K562 (cell line): ENCODE data around the gene HERPUD2. TPM values are rescaled to one million over a fixed set of nuclear protein-coding genes. Genes with fewer than 3 reads are reported as not detected.
A peak's percentile ranks its signal among the peaks of the same experiment; 100 is the strongest.

ENCODE experiments used
- ATAC-seq: fragments of 200-7000 bp; cut with Tn5 transposase; 3 replicates; pipeline ENCODE4 v1.9.1; 2020; ENCODE audit warnings: moderate library complexity
- BruUV-seq: library from RNA; stranded (reverse); fragments of 400-500 nt; replicated peaks from 2 replicates; lab custom pipeline; 2021; lab: Mats Ljungman, UMichigan
- CTCF ChIA-PET: fragments of 300-600 bp; formaldehyde crosslinking; extraction: SDS; loops from one replicate; lab custom pipeline; 2021; ENCODE audit warnings: low intra/inter-chr PET ratio; lab: Yijun Ruan, JAX
- POLR2A ChIA-PET: fragments of 300-600, 350-650 bp; sonication (Branson Sonifier 250); formaldehyde crosslinking; extraction: SDS; loops from one replicate; lab custom pipeline; 2021; ENCODE audit warnings: antibody characterized with exemption, inconsistent platforms; lab: Yijun Ruan, JAX
- DNase-seq, 4 experiments: peaks; one replicate each; pipeline versions ENCODE4 v3.0.0 to v3.0.0-alpha.2; 2011 to 2018; ENCODE audit warnings: low spot score in 3 of 4, mixed read lengths in 3 of 4; ENCODE audit errors: extremely low read depth in 1 of 4
- FAIRE-seq: peaks from 2 replicates; lab custom pipeline; 2011; peaks lifted over from hg19 to GRCh38; lab: Jason Lieb, UNC
- H2AFZ ChIP-seq: 2 replicates; pipeline ENCODE4 v1.6.0; 2011; ENCODE audit warnings: low read depth, low read length, control low read depth, inconsistent platforms
- H3K27ac ChIP-seq: fragments of 200-600 bp; 3 replicates; pipeline ENCODE4 v1.8.0; 2011; ENCODE audit warnings: low read depth, mild to moderate bottlenecking, control low read depth, inconsistent platforms, low read length, moderate library complexity, mixed read lengths; ENCODE audit errors: extremely low read depth
- H3K27me3 ChIP-seq, 2 experiments: fragments of 300-600 bp in 1 of 2; 2 replicates in 1 of 2; 3 replicates in 1 of 2; pipeline versions ENCODE4 v1.6.0 to v1.8.0; 2011; ENCODE audit warnings: inconsistent platforms in 2 of 2, low read length in 2 of 2, mild to moderate bottlenecking in 1 of 2, mixed read lengths in 1 of 2, moderate library complexity in 1 of 2; ENCODE audit not compliant: control insufficient read depth in 2 of 2, insufficient read depth in 2 of 2
- H3K36me3 ChIP-seq: fragments of 300-600 bp; 3 replicates; pipeline ENCODE4 v1.8.0; 2011; ENCODE audit warnings: mild to moderate bottlenecking, low read length, inconsistent platforms; ENCODE audit not compliant: control insufficient read depth, insufficient read depth
- H3K4me1 ChIP-seq, 2 experiments: fragments of 200-600 bp in 1 of 2; replicated peaks in 1 of 2; 2 replicates in 1 of 2; 3 replicates in 1 of 2; pipeline versions ENCODE4 v1.5.1 to v1.8.0; 2011; ENCODE audit warnings: inconsistent platforms in 2 of 2, low read length in 2 of 2, mild to moderate bottlenecking in 1 of 2, mixed read lengths in 1 of 2, moderate library complexity in 1 of 2; ENCODE audit not compliant: control insufficient read depth in 2 of 2, insufficient read depth in 2 of 2
- H3K4me2 ChIP-seq: 2 replicates; pipeline ENCODE4 v1.6.1; 2011; ENCODE audit warnings: low read length, control low read depth, inconsistent platforms, mixed read lengths; ENCODE audit not compliant: insufficient read depth
- H3K4me3 ChIP-seq: fragments of 200-600 bp; sonication (generic), shearing (Covaris generic); 2 replicates; pipeline ENCODE4 v1.5.1; 2016; ENCODE audit warnings: control low read depth, inconsistent platforms
- H3K79me2 ChIP-seq: fragments of 200-600 bp; 3 replicates; pipeline ENCODE4 v1.8.0; 2011; ENCODE audit warnings: low read length, inconsistent platforms; ENCODE audit not compliant: control insufficient read depth, insufficient read depth
- H3K9ac ChIP-seq, 2 experiments: 2 replicates each; pipeline versions ENCODE4 v1.6.0 to v1.6.1; 2011; ENCODE audit warnings: low read depth in 2 of 2, low read length in 2 of 2, control low read depth in 1 of 2, inconsistent platforms in 1 of 2, mild to moderate bottlenecking in 1 of 2, mixed read lengths in 1 of 2; ENCODE audit not compliant: insufficient read depth in 1 of 2
- H3K9me1 ChIP-seq: one replicate; pipeline ENCODE4 v1.6.0; 2011; ENCODE audit warnings: inconsistent platforms, mild to moderate bottlenecking, low read length, moderate library complexity; ENCODE audit not compliant: control insufficient read depth, insufficient read depth
- H3K9me3 ChIP-seq: replicated peaks from 2 replicates; pipeline ENCODE4 v1.5.1; 2011; ENCODE audit warnings: low read depth, low read length, inconsistent platforms; ENCODE audit not compliant: control insufficient read depth, insufficient read depth
- H4K20me1 ChIP-seq: replicated peaks from 2 replicates; pipeline ENCODE4 v1.6.1; 2011; ENCODE audit warnings: low read length, inconsistent platforms, mixed read lengths; ENCODE audit not compliant: control insufficient read depth, insufficient read depth
- CBFA2T3 ChIP-seq: fragments of 450-650 bp; IDR thresholded peaks from 2 replicates; pipeline ENCODE4 v1.6.1; 2017
- E2F5 ChIP-seq: sonication (generic); formaldehyde crosslinking; IDR thresholded peaks from 2 replicates; pipeline ENCODE4 v1.8.0; 2022; ENCODE audit warnings: mild to moderate bottlenecking, missing genetic modification reagents
- HMGN3 ChIP-seq: IDR thresholded peaks from 2 replicates; pipeline ENCODE4 v1.6.1; 2011; ENCODE audit warnings: borderline replicate concordance, low read depth, mild to moderate bottlenecking, mixed read lengths, low read length; ENCODE audit not compliant: insufficient read length; ENCODE audit errors: extremely low read depth
- IRF1 ChIP-seq: sonication (generic); formaldehyde crosslinking; IDR thresholded peaks from 2 replicates; pipeline ENCODE4 v1.8.0; 2022; ENCODE audit warnings: missing genetic modification reagents, mild to moderate bottlenecking, borderline replicate concordance
- L3MBTL2 ChIP-seq: fragments of 450-650 bp; IDR thresholded peaks from 2 replicates; pipeline ENCODE4 v1.6.1; 2016; ENCODE audit warnings: mild to moderate bottlenecking, moderate library complexity
- MTF1 ChIP-seq: fragments of 250-450 bp; sonication (Bioruptor Pico); IDR thresholded peaks from 2 replicates; pipeline ENCODE4 v1.9.0; 2021; ENCODE audit warnings: moderate library complexity, mild to moderate bottlenecking, inconsistent platforms, borderline replicate concordance
- NONO ChIP-seq, 2 experiments: fragments of 200-400 bp in 1 of 2; fragments of 450-650 bp in 1 of 2; formaldehyde crosslinking in 1 of 2; IDR thresholded peaks; 2 replicates each; pipeline ENCODE4 v1.6.1; 2017; ENCODE audit warnings: low read depth in 2 of 2, mild to moderate bottlenecking in 2 of 2, moderate library complexity in 2 of 2, low read length in 1 of 2
- NR4A1 ChIP-seq, 2 experiments: fragments of 250-450 bp in 1 of 2; fragments of 450-650 bp in 1 of 2; sonication (Bioruptor Pico) in 1 of 2; IDR thresholded peaks; 2 replicates each; pipeline versions ENCODE4 v1.4.0 to v1.6.1; 2016 to 2020; ENCODE audit warnings: mild to moderate bottlenecking in 2 of 2, missing compliant biosample characterization in 1 of 2, missing genetic modification characterization in 1 of 2, moderate library complexity in 1 of 2
- PYGO2 ChIP-seq: fragments of 450-650 bp; IDR thresholded peaks from 2 replicates; pipeline ENCODE4 v1.6.1; 2016; ENCODE audit warnings: mild to moderate bottlenecking, missing genetic modification characterization, moderate library complexity, missing compliant biosample characterization
- TEAD4 ChIP-seq, 2 experiments: sonication (generic) in 1 of 2; formaldehyde crosslinking in 1 of 2; IDR thresholded peaks; 2 replicates each; pipeline versions ENCODE4 v1.6.1 to v1.8.0; 2012 to 2022; ENCODE audit warnings: borderline replicate concordance in 1 of 2, inconsistent platforms in 1 of 2, low read length in 1 of 2, mild to moderate bottlenecking in 1 of 2, missing genetic modification reagents in 1 of 2
- ZNF280B ChIP-seq: fragments of 250-450 bp; sonication (Bioruptor Pico); IDR thresholded peaks from 2 replicates; pipeline ENCODE4 v1.5.1; 2021; ENCODE audit warnings: mild to moderate bottlenecking
- ZZZ3 ChIP-seq: fragments of 450-650 bp; IDR thresholded peaks from 2 replicates; pipeline ENCODE4 v1.6.1; 2016; ENCODE audit warnings: antibody characterized with exemption, mild to moderate bottlenecking, moderate library complexity
- WGBS: fragments of 100-300 bp; shearing (Covaris generic); methylation state at CpG from one replicate; pipeline ENCODE4 v1.1.6; 2016; ENCODE audit warnings: low coverage, mixed read lengths; ENCODE audit not compliant: insufficient coverage; ENCODE audit errors: missing lambda C conversion rate; 5-methylcytosine and 5-hydroxymethylcytosine counted together
- in situ Hi-C: fragments of 300-500 bp; cut with MboI; formaldehyde crosslinking; loops from 4 replicates; pipeline ENCODE4 v1.15.0; 2018; ENCODE audit warnings: inconsistent platforms, mixed read lengths
- intact Hi-C: fragments of 100-400 bp; cut with micrococcal nuclease; formaldehyde crosslinking; loops from 2 replicates; pipeline ENCODE4 v1.14.2; 2022
- polyA plus RNA-seq, 8 experiments: library from polyadenylated mRNA; depleted of rRNA in 4 of 8; stranded (reverse) in 5 of 8; unstranded in 3 of 8; fragments of >200 nt; fragmentation: Nextera tagmentation in 2 of 8; fragmentation: Illumina TruSeq in 1 of 8; extraction: Ambion mirVana in 2 of 8; extraction: Trizol in 1 of 8; gene quantifications; 2 replicates each; pipeline versions ENCODE4 v1.2.1 to v1.2.3, GENCODE V29; 2011 to 2014; ENCODE audit warnings: inconsistent platforms in 1 of 8, missing spikeins in 1 of 8
- total RNA-seq, 7 experiments: library from RNA; depleted of rRNA in 6 of 7; stranded (reverse); fragments of >200 nt in 6 of 7; fragmentation: Illumina TruSeq in 2 of 7; extraction: Trizol in 2 of 7; gene quantifications; 2 replicates each; pipeline versions ENCODE4 v1.2.1 to v1.2.3, GENCODE V29; 2011 to 2021; ENCODE audit warnings: low replicate concordance in 1 of 7
- TF ChIP-seq, protein P1 (sequence below): fragments of 250-450 bp; sonication (Bioruptor Pico); IDR thresholded peaks from 2 replicates; pipeline ENCODE4 v1.4.0; 2020; ENCODE audit warnings: mild to moderate bottlenecking, moderate library complexity

The HERPUD2 gene
- total and polyA plus RNA-seq, 9 of the 15 experiments (the other 6 are each of a cell fraction or from before 2014, with no cell fraction given): 4.1 to 28.5 (median 12.3) TPM

DNA sequence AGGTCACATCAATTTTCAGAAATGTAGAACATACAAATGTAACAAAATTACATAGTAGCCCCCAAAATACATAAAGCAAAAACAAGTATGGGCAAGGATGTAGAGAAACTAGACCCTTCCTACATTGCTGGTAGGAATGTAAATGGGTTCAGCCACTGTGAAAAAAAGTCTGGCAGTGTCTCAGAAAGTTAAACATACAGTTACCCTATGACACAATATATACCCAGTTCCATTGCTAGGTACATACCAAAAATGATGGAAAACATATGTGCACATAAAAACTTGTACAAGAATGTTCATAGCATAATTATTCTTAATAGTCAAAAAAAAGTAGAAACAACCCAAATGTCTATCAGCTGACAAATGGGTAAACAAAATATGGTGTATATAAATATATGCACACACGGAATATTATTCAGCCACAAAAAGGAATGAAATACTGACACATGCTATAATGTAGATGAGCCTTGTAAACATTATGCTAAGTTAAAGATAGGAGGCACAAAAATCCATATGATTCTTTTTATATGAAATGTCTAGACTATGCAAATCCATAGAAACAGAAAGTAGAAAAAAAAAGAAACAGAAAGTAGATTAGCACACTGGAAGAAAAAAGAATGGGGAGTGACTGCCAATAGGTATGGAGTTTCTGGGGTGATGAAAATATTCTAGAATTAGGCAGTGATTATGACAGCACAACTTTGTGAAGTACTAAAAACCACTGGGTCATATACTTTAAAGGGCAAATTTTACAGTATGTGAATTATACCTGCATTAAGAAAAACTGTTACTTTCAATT is 13.5 kb downstream of the HERPUD2 start (continued):
- TF ChIP-seq HMGN3 (no peak), CBFA2T3 (no peak), IRF1 (no peak), ZNF280B (no peak)

GRCh38 chr7:35680403-35681013 is 14.4 kb downstream of the HERPUD2 start:
- WGBS: 63% methylated on average over 2 of the region's 2 CpGs
- Histone ChIP-seq H3K79me2 (peaks cover 36% of the 10 kb centered on the region), H3K4me3 (no peak overlapping the region), H3K9me1 (no peaks in the 10 kb centered on the region), H3K36me3 (no peaks in the 10 kb centered on the region), H3K9ac (no peak overlapping the region), H3K4me1 (no peaks in the 10 kb centered on the region), H3K4me2 (no peak overlapping the region), H3K9me3 (no peaks in the 10 kb centered on the region), H2AFZ (no peak overlapping the region), H3K27me3 (no peaks in the 10 kb centered on the region), H3K27ac (no peak overlapping the region), H4K20me1 (peaks cover 4% of the 10 kb centered on the region; the same call in 1 of the 2 replicates)
- ATAC-seq: 0 out of 3 replicates have a peak, but pooled peaks have one; percentile 17
- ChIA-PET CTCF (no interaction called here), POLR2A (interaction anchor here (0.8 to 0.9 kb wide), 3 partner anchors 14 to 25 kb away, joined by 3 to 4 read pairs (median 3); partner anchors contain the start of gene HERPUD2)
- no peak for DNase-seq
- in situ Hi-C loops: no loop called here
- intact Hi-C loops: no loop called here
- no peak for FAIRE-seq
- no TSS peak for BruUV-seq
- no peak for TF ChIP-seq ZZZ3
- TF ChIP-seq E2F5 (CRISPR knock-in tag): no peak
- no peak for TF ChIP-seq NONO (IDR thresholded peaks at IDR 0.05; ENCODE audit: low read depth in 2 of 2, low read length in 1 of 2)
- no peak for TF ChIP-seq NR4A1 (CRISPR knock-in tag; IDR thresholded peaks at IDR 0.05)
- TF ChIP-seq NR4A1 (tag; IDR thresholded peaks at IDR 0.05): no peak
- TF ChIP-seq, protein P1, sequence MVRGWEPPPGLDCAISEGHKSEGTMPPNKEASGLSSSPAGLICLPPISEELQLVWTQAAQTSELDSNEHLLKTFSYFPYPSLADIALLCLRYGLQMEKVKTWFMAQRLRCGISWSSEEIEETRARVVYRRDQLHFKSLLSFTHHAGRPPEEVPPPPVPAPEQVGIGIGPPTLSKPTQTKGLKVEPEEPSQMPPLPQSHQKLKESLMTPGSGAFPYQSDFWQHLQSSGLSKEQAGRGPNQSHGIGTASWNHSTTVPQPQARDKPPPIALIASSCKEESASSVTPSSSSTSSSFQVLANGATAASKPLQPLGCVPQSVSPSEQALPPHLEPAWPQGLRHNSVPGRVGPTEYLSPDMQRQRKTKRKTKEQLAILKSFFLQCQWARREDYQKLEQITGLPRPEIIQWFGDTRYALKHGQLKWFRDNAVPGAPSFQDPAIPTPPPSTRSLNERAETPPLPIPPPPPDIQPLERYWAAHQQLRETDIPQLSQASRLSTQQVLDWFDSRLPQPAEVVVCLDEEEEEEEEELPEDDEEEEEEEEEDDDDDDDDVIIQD (CRISPR knock-in tag): no peak
- no peak for TF ChIP-seq MTF1 (CRISPR knock-in tag)
- TF ChIP-seq TEAD4 (IDR thresholded peaks at IDR 0.05; ENCODE audit: low read length): no peak
- no peak for TF ChIP-seq TEAD4 (CRISPR knock-in tag; IDR thresholded peaks at IDR 0.05; ENCODE audit: borderline replicate concordance)
- no peak for TF ChIP-seq L3MBTL2
- no peak for TF ChIP-seq PYGO2 (tag)
